Endothelial cell of umbilical vein (primary cell): Measurements from ENCODE around the gene ZFP36. TPM values are rescaled to one million over a fixed set of nuclear protein-coding genes. Genes with fewer than 3 reads are reported as not detected.

ENCODE experiments used
- BruUV-seq: library from RNA; stranded (reverse); fragments of 400-500 nt; replicated peaks from 2 replicates; lab custom pipeline; 2021; lab: Mats Ljungman, UMichigan
- CTCF ChIA-PET: fragments of 300-600, 350-600 bp; sonication (Branson Sonifier 250); formaldehyde crosslinking; loops from one replicate; lab custom pipeline; 2021; ENCODE audit warnings: antibody characterized with exemption, inconsistent platforms; lab: Charles Lee
- POLR2A ChIA-PET: fragments of 300-600, 350-600 bp; sonication (Branson Sonifier 250); formaldehyde crosslinking; loops from one replicate; lab custom pipeline; 2021; ENCODE audit warnings: antibody characterized with exemption, inconsistent platforms; lab: Charles Lee
- DNase-seq: peaks from one replicate; pipeline ENCODE4 v3.0.0-alpha.2; 2011; ENCODE audit warnings: low read depth, low spot score
- FAIRE-seq: peaks from 2 replicates; lab custom pipeline; 2011; peaks lifted over from hg19 to GRCh38; lab: Jason Lieb, UNC
- H2AFZ ChIP-seq: 2 replicates; pipeline ENCODE4 v1.6.0; 2012; ENCODE audit warnings: low read depth, low read length, control low read depth, inconsistent platforms
- H3K27ac ChIP-seq: 2 replicates; pipeline ENCODE4 v1.5.1; 2011; ENCODE audit warnings: low read depth, mild to moderate bottlenecking, control low read depth, low read length, moderate library complexity; ENCODE audit not compliant: insufficient read depth
- H3K27me3 ChIP-seq, 2 experiments: 2 replicates each; pipeline versions ENCODE4 v1.6.0 to v1.6.1; 2011; ENCODE audit warnings: low read length in 2 of 2, mixed read lengths in 1 of 2; ENCODE audit not compliant: control insufficient read depth in 2 of 2, insufficient read depth in 2 of 2
- H3K36me3 ChIP-seq, 2 experiments: 2 replicates in 1 of 2; 3 replicates in 1 of 2; pipeline ENCODE4 v1.5.1; 2011; ENCODE audit warnings: low read length in 2 of 2, mild to moderate bottlenecking in 1 of 2, moderate library complexity in 1 of 2; ENCODE audit not compliant: control insufficient read depth in 2 of 2, insufficient read depth in 2 of 2; ENCODE audit errors: extremely low read depth in 1 of 2
- H3K4me1 ChIP-seq: 3 replicates; pipeline ENCODE4 v1.5.1; 2011; ENCODE audit warnings: mild to moderate bottlenecking, low read length; ENCODE audit not compliant: control insufficient read depth, insufficient read depth; ENCODE audit errors: extremely low read depth
- H3K4me2 ChIP-seq: 2 replicates; pipeline ENCODE4 v1.6.1; 2011; ENCODE audit warnings: low read length, control low read depth, mixed read lengths; ENCODE audit not compliant: insufficient read depth
- H3K4me3 ChIP-seq, 3 experiments: fragments of 200-600 bp in 1 of 3; sonication (generic), shearing (Covaris generic) in 1 of 3; replicated peaks in 1 of 3; 2 replicates each; pipeline ENCODE4 v1.5.1; 2011 to 2016; ENCODE audit warnings: control low read depth in 3 of 3, low read length in 3 of 3, mild to moderate bottlenecking in 2 of 3, inconsistent platforms in 1 of 3, low read depth in 1 of 3, moderate library complexity in 1 of 3; ENCODE audit not compliant: insufficient read depth in 1 of 3
- H3K79me2 ChIP-seq: 2 replicates; pipeline ENCODE4 v1.6.0; 2012; ENCODE audit warnings: low read length, inconsistent platforms; ENCODE audit not compliant: control insufficient read depth, insufficient read depth
- H3K9ac ChIP-seq: replicated peaks from 2 replicates; pipeline ENCODE3; 2011; ENCODE audit warnings: low read length, control low read depth; ENCODE audit not compliant: insufficient read depth; ENCODE audit errors: extremely low read depth
- H3K9me1 ChIP-seq: replicated peaks from 3 replicates; pipeline ENCODE4 v1.6.0; 2011; ENCODE audit warnings: mild to moderate bottlenecking, low read length; ENCODE audit not compliant: control insufficient read depth, insufficient read depth; ENCODE audit errors: extremely low read depth
- H3K9me3 ChIP-seq: replicated peaks from 2 replicates; pipeline ENCODE4 v1.5.1; 2012; ENCODE audit warnings: low read length, inconsistent platforms; ENCODE audit not compliant: control insufficient read depth, insufficient read depth
- H4K20me1 ChIP-seq: replicated peaks from 2 replicates; pipeline ENCODE3; 2011; ENCODE audit warnings: mild to moderate bottlenecking, low read length; ENCODE audit not compliant: control insufficient read depth, insufficient read depth; ENCODE audit errors: extremely low read depth
- CTCF ChIP-seq, 2 donors: IDR thresholded peaks; 1 replicate in 1 of 2; 2 replicates in 1 of 2; pipeline ENCODE4 v1.5.1; 2011; ENCODE audit warnings: low read length in 2 of 2, mild to moderate bottlenecking in 2 of 2, moderate library complexity in 2 of 2, control low read depth in 1 of 2, inconsistent platforms in 1 of 2, low read depth in 1 of 2; ENCODE audit not compliant: insufficient read depth in 1 of 2; ENCODE audit errors: extremely low read depth in 1 of 2
- EZH2 ChIP-seq: IDR thresholded peaks from 2 replicates; pipeline ENCODE4 v1.6.1; 2012; ENCODE audit warnings: borderline replicate concordance, low read depth, mild to moderate bottlenecking, moderate library complexity, low read length, inconsistent platforms; ENCODE audit not compliant: severe bottlenecking
- FOS ChIP-seq: IDR thresholded peaks from 2 replicates; pipeline ENCODE4 v1.6.1; 2011; ENCODE audit warnings: mild to moderate bottlenecking, low read length, moderate library complexity, borderline replicate concordance; ENCODE audit not compliant: insufficient read depth
- GATA2 ChIP-seq: IDR thresholded peaks from 2 replicates; pipeline ENCODE4 v1.7.0; 2011; ENCODE audit warnings: low read depth, mild to moderate bottlenecking, moderate library complexity, mixed read lengths, low read length; ENCODE audit not compliant: insufficient read length, insufficient read depth
- JUN ChIP-seq: IDR thresholded peaks from 2 replicates; pipeline ENCODE4 v1.6.1; 2011; ENCODE audit warnings: borderline replicate concordance, low read depth; ENCODE audit not compliant: insufficient read length, insufficient read depth
- MAX ChIP-seq: IDR thresholded peaks from 2 replicates; pipeline ENCODE4 v1.6.1; 2011; ENCODE audit not compliant: insufficient read depth, insufficient read length
- MYC ChIP-seq: IDR thresholded peaks from one replicate; pipeline ENCODE4 v1.6.1; 2011; ENCODE audit warnings: mild to moderate bottlenecking, low read depth, low read length
- POLR2A ChIP-seq: IDR thresholded peaks from 2 replicates; pipeline ENCODE4 v1.6.1; 2012; ENCODE audit warnings: low read depth, mild to moderate bottlenecking, control low read depth, low read length
- POLR2AphosphoS5 ChIP-seq: IDR thresholded peaks from 2 replicates; pipeline ENCODE4 v1.6.1; 2012; ENCODE audit warnings: low read depth, mild to moderate bottlenecking, control low read depth, low read length, moderate library complexity; ENCODE audit not compliant: insufficient read depth
- dilution Hi-C: fragments of 300-500 bp; cut with MboI; formaldehyde crosslinking; loops from one replicate; pipeline ENCODE4 v1.15.0; 2019; ENCODE audit warnings: low sequenced_read_pairs; ENCODE audit not compliant: extremely low pct_ligation_motif_present
- intact Hi-C: fragments of 100-400 bp; cut with micrococcal nuclease; formaldehyde crosslinking; loops from one replicate; pipeline ENCODE4 v1.10.0; 2022
- polyA plus RNA-seq, 4 experiments: library from polyadenylated mRNA; depleted of rRNA in 3 of 4; stranded (reverse) in 3 of 4; unstranded in 1 of 4; fragments of >200 nt; gene quantifications; 2 replicates each; pipeline versions ENCODE4 v1.2.1 to v1.2.3, GENCODE V29; 2011 to 2012; ENCODE audit warnings: missing spikeins in 1 of 4
- total RNA-seq: library from RNA; stranded (reverse); gene quantifications from 2 replicates; pipeline ENCODE4 v1.2.3, GENCODE V29; 2021

Gene ZFP36
- total and polyA plus RNA-seq, 2 donors (not counting 3 experiments of a cell fraction or from before 2014, with no cell fraction given) = 12.2 to 21.7 TPM

GRCh38 chr19:39382991-39383828 is 23.4 kb upstream of the ZFP36 start:
- no peak overlapping the region for H3K27ac ChIP-seq
- H3K4me2 ChIP-seq = no peak overlapping the region
- no peaks in the 10 kb centered on the region for H3K79me2 ChIP-seq
- H3K4me1 ChIP-seq = no peaks in the 10 kb centered on the region
- dilution Hi-C loops (no loop called here), intact Hi-C loops (no loop called here)
- peaks cover 7 to 60% of the 10 kb centered on the region in 2 experiments for H3K36me3 ChIP-seq
- H3K9me3 ChIP-seq = no peaks in the 10 kb centered on the region
- H3K9ac ChIP-seq = no peak overlapping the region
- no peak for FAIRE-seq
- TF ChIP-seq MAX (no peak), GATA2 (no peak), JUN (no peak), CTCF (IDR thresholded peaks at IDR 0.05; ENCODE audit: extremely low read depth in 1 of 2, insufficient read depth in 1 of 2, low read depth in 1 of 2, low read length in 2 of 2) (no peak), EZH2 (no peak), POLR2A (no peak), MYC (no peak), POLR2AphosphoS5 (no peak), FOS (no peak)
- no peaks in the 10 kb centered on the region for H3K27me3 ChIP-seq
- H2AFZ ChIP-seq = no peak overlapping the region
- CTCF ChIA-PET = no interaction called here
- DNase-seq = no peak
- H4K20me1 ChIP-seq = no peaks in the 10 kb centered on the region
- BruUV-seq = no TSS peak
- no peaks in the 10 kb centered on the region for H3K9me1 ChIP-seq
- H3K4me3 ChIP-seq = no peak overlapping the region
- POLR2A ChIA-PET = no interaction called here
